HCT116 (cell line): ENCODE results near the gene TNIP3. TPM values are rescaled to one million over a fixed set of nuclear protein-coding genes. Genes with fewer than 3 reads are reported as not detected.

Experiments
- ATAC-seq: fragments of 200-7000 bp; cut with Tn5 transposase; 2 replicates; pipeline ENCODE4 v1.9.1; 2020; ENCODE audit warnings: mild to moderate bottlenecking, moderate library complexity
- BruUV-seq: library from RNA; stranded (reverse); fragments of 400-500 nt; replicated peaks from 2 replicates; lab custom pipeline; 2021; lab: Mats Ljungman, UMichigan
- CTCF ChIA-PET: fragments of 300-600 bp; sonication (Branson Sonifier 250); formaldehyde crosslinking; loops from one replicate; lab custom pipeline; 2021; ENCODE audit warnings: antibody characterized with exemption; lab: Charles Lee
- POLR2A ChIA-PET: fragments of 300-600, 350-600 bp; sonication (Branson Sonifier 250); formaldehyde crosslinking; loops from one replicate; lab custom pipeline; 2021; ENCODE audit warnings: antibody characterized with exemption; lab: Charles Lee
- RAD21 ChIA-PET, 2 experiments: fragments of 300-600 bp; sonication (Branson Sonifier 250); formaldehyde crosslinking; loops; one replicate each; lab custom pipeline; 2023; ENCODE audit warnings: low total read pairs in 2 of 2; ENCODE audit not compliant: uncharacterized antibody in 2 of 2, unreplicated experiment in 2 of 2, low non-redundant PET in 1 of 2; lab: Charles Lee
- DNase-seq: peaks from one replicate; pipeline ENCODE4 v3.0.0-alpha.2; 2010; ENCODE audit warnings: low read depth, low spot score
- H2AFZ ChIP-seq: fragments of 200-600 bp; shearing (Covaris generic), sonication (generic); 2 replicates; pipeline ENCODE4 v1.6.1; 2017; ENCODE audit warnings: low read depth, mixed run types, mixed read lengths, antibody characterized with exemption, low read length; ENCODE audit not compliant: poor library complexity, severe bottlenecking
- H3K27ac ChIP-seq: 2 replicates; pipeline ENCODE4 v1.5.1; 2012; ENCODE audit warnings: low read depth, low read length
- H3K27me3 ChIP-seq: fragments of 200-600 bp; sonication (generic); 2 replicates; pipeline ENCODE4 v1.6.1; 2016; ENCODE audit warnings: mixed run types, low read length, mixed read lengths; ENCODE audit not compliant: insufficient read depth
- H3K36me3 ChIP-seq, 2 experiments: fragments of 200-500 bp in 1 of 2; fragments of 200-600 bp in 1 of 2; sonication (Bioruptor generic) in 1 of 2; sonication (generic) in 1 of 2; 2 replicates each; pipeline versions ENCODE4 v1.5.1 to v1.6.1; 2014 to 2016; ENCODE audit warnings: low read length in 2 of 2, inconsistent platforms in 1 of 2, mixed read lengths in 1 of 2, mixed run types in 1 of 2; ENCODE audit not compliant: insufficient read depth in 2 of 2, control insufficient read depth in 1 of 2
- H3K4me1 ChIP-seq, 2 experiments: fragments of 200-600 bp in 1 of 2; sonication (generic) in 1 of 2; 2 replicates each; pipeline versions ENCODE4 v1.5.1 to v1.6.1; 2012 to 2017; ENCODE audit warnings: low read length in 2 of 2, inconsistent platforms in 1 of 2, mild to moderate bottlenecking in 1 of 2, mixed read lengths in 1 of 2, mixed run types in 1 of 2, moderate library complexity in 1 of 2; ENCODE audit not compliant: insufficient read depth in 2 of 2, control insufficient read depth in 1 of 2
- H3K4me2 ChIP-seq: fragments of 200-600 bp; sonication (generic); 2 replicates; pipeline ENCODE4 v1.6.1; 2017; ENCODE audit warnings: mixed run types, low read length, mixed read lengths
- H3K4me3 ChIP-seq, 2 experiments: fragments of 200-600 bp in 1 of 2; sonication (generic) in 1 of 2; replicated peaks in 1 of 2; 2 replicates each; pipeline ENCODE4 v1.5.1; 2011 to 2016; ENCODE audit warnings: low read length in 2 of 2, control low read depth in 1 of 2, low read depth in 1 of 2, mild to moderate bottlenecking in 1 of 2, mixed read lengths in 1 of 2, mixed run types in 1 of 2
- H3K79me2 ChIP-seq: fragments of 200-600 bp; sonication (generic); 2 replicates; pipeline ENCODE4 v1.6.1; 2017; ENCODE audit warnings: mild to moderate bottlenecking, mixed run types, low read length, moderate library complexity, mixed read lengths; ENCODE audit not compliant: insufficient read depth
- H3K9ac ChIP-seq: fragments of 200-600 bp; sonication (generic); 2 replicates; pipeline ENCODE4 v1.6.1; 2016; ENCODE audit warnings: low read length, mixed read lengths
- H3K9me2 ChIP-seq: fragments of 200-600 bp; sonication (generic), shearing (Covaris generic); 2 replicates; pipeline ENCODE4 v1.6.1; 2017; ENCODE audit warnings: mixed run types, mild to moderate bottlenecking, moderate library complexity; ENCODE audit not compliant: insufficient read depth
- H3K9me3 ChIP-seq, 2 experiments: fragments of 200-500 bp in 1 of 2; fragments of 200-600 bp in 1 of 2; sonication (Bioruptor generic) in 1 of 2; sonication (generic) in 1 of 2; 2 replicates each; pipeline ENCODE4 v1.6.1; 2014 to 2017; ENCODE audit warnings: low read length in 2 of 2, mixed read lengths in 2 of 2, inconsistent platforms in 1 of 2, low read depth in 1 of 2, mild to moderate bottlenecking in 1 of 2, mixed run types in 1 of 2, moderate library complexity in 1 of 2; ENCODE audit not compliant: control insufficient read depth in 1 of 2, insufficient read depth in 1 of 2
- H4K20me1 ChIP-seq: fragments of 200-600 bp; sonication (generic), shearing (Covaris generic); 2 replicates; pipeline ENCODE4 v1.6.1; 2017; ENCODE audit warnings: mixed run types, mild to moderate bottlenecking, moderate library complexity; ENCODE audit not compliant: insufficient read depth
- CBX3 ChIP-seq: IDR thresholded peaks from 2 replicates; pipeline ENCODE4 v1.6.1; 2012; ENCODE audit warnings: low read depth
- CEBPB ChIP-seq: IDR thresholded peaks from 2 replicates; pipeline ENCODE4 v1.6.1; 2012; ENCODE audit warnings: low read depth
- EGR1 ChIP-seq: IDR thresholded peaks from 2 replicates; pipeline ENCODE4 v1.6.1; 2012; ENCODE audit warnings: low read depth
- ELF1 ChIP-seq: IDR thresholded peaks from 2 replicates; pipeline ENCODE4 v1.6.1; 2012; ENCODE audit warnings: low read depth, borderline replicate concordance
- EZH2 ChIP-seq: fragments of 200-600 bp; sonication (generic); IDR thresholded peaks from 2 replicates; pipeline ENCODE4 v1.6.1; 2017; ENCODE audit warnings: antibody characterized with exemption, mixed run types
- EZH2phosphoT487 ChIP-seq: fragments of 200-600 bp; IDR thresholded peaks from 2 replicates; pipeline ENCODE4 v1.6.1; 2018; ENCODE audit warnings: antibody characterized with exemption, borderline replicate concordance
- FOSL1 ChIP-seq: IDR thresholded peaks from 2 replicates; pipeline ENCODE4 v1.6.1; 2012; ENCODE audit warnings: low read depth
- JUND ChIP-seq: IDR thresholded peaks from 2 replicates; pipeline ENCODE4 v1.6.1; 2012
- POLR2AphosphoS5 ChIP-seq: IDR thresholded peaks from 2 replicates; pipeline ENCODE4 v1.6.1; 2011; ENCODE audit warnings: mild to moderate bottlenecking, low read depth, low read length, moderate library complexity
- SIN3A ChIP-seq: IDR thresholded peaks from 2 replicates; pipeline ENCODE4 v1.6.1; 2012; ENCODE audit warnings: low read depth
- SRF ChIP-seq: IDR thresholded peaks from 2 replicates; pipeline ENCODE4 v1.6.1; 2012; ENCODE audit warnings: low read depth
- intact Hi-C: fragments of 100-400 bp; cut with micrococcal nuclease; formaldehyde crosslinking; loops from 2 replicates; pipeline ENCODE4 v1.10.0; 2022
- total RNA-seq: library from RNA; stranded (reverse); gene quantifications from one replicate; pipeline ENCODE4 v1.2.1, GENCODE V29; 2021; ENCODE audit not compliant: unreplicated experiment
- TF ChIP-seq, protein P1 (sequence below): IDR thresholded peaks from 2 replicates; pipeline ENCODE4 v1.6.1; 2011; ENCODE audit warnings: mild to moderate bottlenecking, low read length, moderate library complexity; ENCODE audit not compliant: insufficient replicate concordance; ENCODE audit errors: extremely low read depth
- TF ChIP-seq, protein P2 (sequence below), 3 experiments: fragments of 200-600 bp in 1 of 3; sonication (generic) in 1 of 3; IDR thresholded peaks in 2 of 3; conservative IDR thresholded peaks in 1 of 3; 2 replicates each; pipeline ENCODE4 v1.5.1; 2012 to 2017; ENCODE audit warnings: low read depth in 2 of 3, low read length in 2 of 3, antibody characterized with exemption in 1 of 3, borderline replicate concordance in 1 of 3, control low read depth in 1 of 3, mild to moderate bottlenecking in 1 of 3, mixed read lengths in 1 of 3, mixed run types in 1 of 3, moderate library complexity in 1 of 3; ENCODE audit not compliant: insufficient read depth in 1 of 3

The TNIP3 gene
- total RNA-seq, 1 experiment from 2014 or later, result not detected

DNA sequence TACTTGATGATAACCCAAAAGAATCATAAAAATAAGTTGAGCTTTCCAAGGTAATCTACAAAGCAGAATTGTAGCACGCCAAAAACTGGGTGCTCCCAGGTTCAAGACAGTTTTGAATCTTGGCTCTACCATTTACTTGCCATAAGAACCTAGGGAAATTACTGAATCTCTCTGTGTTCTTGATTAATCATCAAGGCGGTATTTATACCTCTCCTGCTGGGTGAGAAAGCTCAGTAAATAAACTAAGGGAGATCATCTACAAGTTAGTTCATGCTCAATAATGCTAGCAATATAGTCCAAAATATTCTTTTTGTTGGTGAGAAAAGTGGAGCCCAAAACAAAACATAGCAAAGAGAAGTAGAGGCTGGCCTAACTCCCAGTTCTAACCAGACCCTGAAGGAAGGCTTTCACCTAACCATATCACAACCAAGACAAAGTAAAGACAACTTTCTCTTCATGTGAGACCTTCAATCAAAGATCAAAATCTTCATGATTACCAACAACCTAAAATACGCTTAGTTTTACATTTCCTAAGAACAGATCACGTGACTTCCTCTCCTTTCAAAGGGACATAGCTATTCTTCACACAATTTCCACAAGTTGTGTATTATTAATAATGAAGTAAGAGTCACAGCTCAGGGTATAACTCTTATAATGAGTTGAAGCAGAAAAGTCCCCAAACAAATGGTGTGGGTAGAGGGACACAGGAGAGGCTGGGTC is 34.4 kb downstream of the TNIP3 start:
- H3K4me1 ChIP-seq, result no peaks in the 10 kb centered on the region
- RAD21 ChIA-PET, result no interaction called here
- POLR2A ChIA-PET, result no interaction called here
- H3K27me3 ChIP-seq, result no peaks in the 10 kb centered on the region
- H2AFZ ChIP-seq, result no peak overlapping the region
- H3K36me3 ChIP-seq, result no peaks in the 10 kb centered on the region
- H3K4me3 ChIP-seq, result no peak overlapping the region
- H4K20me1 ChIP-seq, result no peaks in the 10 kb centered on the region
- H3K9ac ChIP-seq, result no peak overlapping the region
- no peaks in the 10 kb centered on the region for H3K9me3 ChIP-seq
- H3K9me2 ChIP-seq, result no peaks in the 10 kb centered on the region
- intact Hi-C loops, result no loop called here
- DNase-seq, result no peak
- H3K79me2 ChIP-seq, result no peaks in the 10 kb centered on the region
- H3K27ac ChIP-seq, result no peak overlapping the region
- no TSS peak for BruUV-seq
- ATAC-seq, result no peak
- no peak overlapping the region for H3K4me2 ChIP-seq
- TF ChIP-seq POLR2AphosphoS5, result no peak
- no peak for TF ChIP-seq SRF
- no peak for TF ChIP-seq JUND
- TF ChIP-seq EZH2, result no peak
- TF ChIP-seq EGR1, result no peak
- no peak for TF ChIP-seq FOSL1
- TF ChIP-seq CEBPB, result no peak
- no peak for TF ChIP-seq CBX3
- no peak for TF ChIP-seq SIN3A
- no peak for TF ChIP-seq ELF1
- TF ChIP-seq EZH2phosphoT487, result no peak
- TF ChIP-seq, protein P1, sequence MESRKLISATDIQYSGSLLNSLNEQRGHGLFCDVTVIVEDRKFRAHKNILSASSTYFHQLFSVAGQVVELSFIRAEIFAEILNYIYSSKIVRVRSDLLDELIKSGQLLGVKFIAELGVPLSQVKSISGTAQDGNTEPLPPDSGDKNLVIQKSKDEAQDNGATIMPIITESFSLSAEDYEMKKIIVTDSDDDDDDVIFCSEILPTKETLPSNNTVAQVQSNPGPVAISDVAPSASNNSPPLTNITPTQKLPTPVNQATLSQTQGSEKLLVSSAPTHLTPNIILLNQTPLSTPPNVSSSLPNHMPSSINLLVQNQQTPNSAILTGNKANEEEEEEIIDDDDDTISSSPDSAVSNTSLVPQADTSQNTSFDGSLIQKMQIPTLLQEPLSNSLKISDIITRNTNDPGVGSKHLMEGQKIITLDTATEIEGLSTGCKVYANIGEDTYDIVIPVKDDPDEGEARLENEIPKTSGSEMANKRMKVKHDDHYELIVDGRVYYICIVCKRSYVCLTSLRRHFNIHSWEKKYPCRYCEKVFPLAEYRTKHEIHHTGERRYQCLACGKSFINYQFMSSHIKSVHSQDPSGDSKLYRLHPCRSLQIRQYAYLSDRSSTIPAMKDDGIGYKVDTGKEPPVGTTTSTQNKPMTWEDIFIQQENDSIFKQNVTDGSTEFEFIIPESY, result no peak
- TF ChIP-seq, protein P2, sequence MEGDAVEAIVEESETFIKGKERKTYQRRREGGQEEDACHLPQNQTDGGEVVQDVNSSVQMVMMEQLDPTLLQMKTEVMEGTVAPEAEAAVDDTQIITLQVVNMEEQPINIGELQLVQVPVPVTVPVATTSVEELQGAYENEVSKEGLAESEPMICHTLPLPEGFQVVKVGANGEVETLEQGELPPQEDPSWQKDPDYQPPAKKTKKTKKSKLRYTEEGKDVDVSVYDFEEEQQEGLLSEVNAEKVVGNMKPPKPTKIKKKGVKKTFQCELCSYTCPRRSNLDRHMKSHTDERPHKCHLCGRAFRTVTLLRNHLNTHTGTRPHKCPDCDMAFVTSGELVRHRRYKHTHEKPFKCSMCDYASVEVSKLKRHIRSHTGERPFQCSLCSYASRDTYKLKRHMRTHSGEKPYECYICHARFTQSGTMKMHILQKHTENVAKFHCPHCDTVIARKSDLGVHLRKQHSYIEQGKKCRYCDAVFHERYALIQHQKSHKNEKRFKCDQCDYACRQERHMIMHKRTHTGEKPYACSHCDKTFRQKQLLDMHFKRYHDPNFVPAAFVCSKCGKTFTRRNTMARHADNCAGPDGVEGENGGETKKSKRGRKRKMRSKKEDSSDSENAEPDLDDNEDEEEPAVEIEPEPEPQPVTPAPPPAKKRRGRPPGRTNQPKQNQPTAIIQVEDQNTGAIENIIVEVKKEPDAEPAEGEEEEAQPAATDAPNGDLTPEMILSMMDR (IDR thresholded peaks at IDR 0.05 in 2 of 3, conservative IDR thresholded peaks at IDR 0.05 in 1 of 3; ENCODE audit: borderline replicate concordance in 1 of 3, insufficient read depth in 1 of 3, low read depth in 2 of 3, low read length in 2 of 3), result no peak
- TF ChIP-seq, all 23 proteins: peak for 0
- CTCF ChIA-PET, result no interaction called here
